ENCODE measurements around the gene GATAD2A.
"Not testable (repeated sequence)": the region's sequence is repeated elsewhere in the genome, so short reads cannot be mapped to it uniquely, and the experiment has no call there.

GATAD2A gene

DNA sequence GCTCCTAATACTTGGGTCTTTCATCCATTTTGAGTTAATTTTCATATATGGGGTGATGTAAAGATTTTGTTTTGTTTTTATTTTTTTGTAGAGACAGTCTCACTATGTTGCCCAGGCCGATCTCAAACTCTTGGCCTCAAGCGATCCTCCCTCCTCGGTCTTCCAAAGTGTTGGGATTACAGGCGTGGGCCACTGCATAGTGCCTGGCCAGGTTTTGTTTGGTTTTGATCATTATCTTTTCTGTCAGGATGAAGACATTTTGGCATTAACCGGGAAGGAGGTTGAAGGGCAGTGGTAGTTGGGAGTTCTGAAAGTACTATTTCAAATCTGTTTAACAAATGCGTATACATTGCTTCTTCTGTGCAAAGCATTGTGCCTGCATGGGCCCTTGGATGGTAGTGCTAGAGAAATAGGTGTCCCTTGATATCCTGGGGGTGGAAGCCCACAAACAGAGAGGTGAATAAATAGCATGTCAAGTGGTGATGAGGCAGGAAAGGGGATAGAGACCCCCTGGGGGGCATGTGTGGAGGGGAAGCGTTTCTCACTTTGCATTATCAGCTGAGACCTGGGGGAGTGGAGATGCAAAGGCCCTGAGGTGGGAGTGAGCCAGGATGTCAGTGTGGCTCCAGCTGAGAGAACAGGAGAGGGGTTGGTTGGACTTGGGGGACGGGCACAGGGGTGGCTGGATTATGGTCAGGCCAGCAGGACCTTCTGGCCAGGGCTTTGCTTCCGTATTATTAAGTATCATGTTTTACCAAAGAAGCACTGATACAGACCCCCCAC lies 41.4 kb downstream of the GATAD2A start:
- DNase-seq (ENCODE audit: low spot score): no peak

GRCh38 chr19:19447536-19448237 lies 42.2 kb downstream of the GATAD2A start:
- DNase-seq (ENCODE audit: low spot score): peak; percentile 83

DNA sequence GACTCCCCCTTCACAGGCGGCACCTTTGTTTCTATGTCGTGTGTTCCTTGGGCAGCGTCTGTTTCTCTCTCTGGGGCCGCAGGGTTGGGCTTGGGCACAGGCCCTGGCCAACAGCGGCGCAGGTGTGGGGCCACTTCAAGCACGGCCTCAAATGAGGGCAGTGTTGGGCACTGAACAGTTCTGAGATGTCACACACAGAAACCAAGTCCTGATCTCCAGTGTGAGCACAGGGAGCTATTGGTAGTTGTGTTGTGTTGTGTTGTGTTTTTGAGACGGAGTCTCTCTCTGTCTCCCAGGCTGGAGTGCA lies 42.7 kb downstream of the GATAD2A start:
- DNase-seq (ENCODE audit: low spot score): no peak

DNA sequence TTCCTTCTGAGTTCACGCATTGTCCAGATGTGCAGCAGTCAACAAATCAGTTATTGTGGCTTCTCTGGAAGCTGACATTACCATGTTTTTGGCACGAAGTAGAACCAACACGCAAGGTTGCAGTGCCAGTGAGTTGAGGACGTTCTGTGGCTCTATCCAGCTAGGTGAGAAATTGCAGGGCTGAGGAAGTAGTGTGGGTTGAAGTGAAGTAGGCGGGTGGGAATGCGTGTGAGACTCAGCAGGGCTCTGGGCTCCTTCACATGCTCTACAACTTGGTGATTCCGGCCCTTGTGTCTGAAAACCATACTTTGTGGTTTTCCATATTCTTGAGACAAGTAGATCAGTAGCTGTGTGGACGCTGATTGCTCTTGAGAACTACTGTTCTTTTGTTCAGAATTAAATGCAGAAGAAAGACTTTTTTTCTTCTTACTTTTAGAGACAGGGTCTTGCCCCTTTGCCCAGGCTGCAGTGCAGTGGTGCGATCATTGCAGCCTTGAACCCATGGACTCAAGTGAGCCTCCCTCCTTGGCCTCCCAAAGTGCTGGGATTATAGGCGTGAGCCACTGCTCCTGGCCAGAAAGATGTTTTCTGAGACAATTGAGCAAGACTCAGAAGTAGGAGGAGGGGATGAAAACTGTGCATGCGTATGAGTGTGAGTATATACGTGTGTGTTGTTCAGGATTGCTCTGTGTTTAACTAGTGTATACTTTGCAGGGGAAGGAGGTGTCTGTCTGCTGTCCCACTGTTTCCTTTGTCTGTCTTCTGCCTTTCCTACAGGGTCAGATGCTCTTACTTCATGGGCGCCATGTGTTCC lies 46.2 kb downstream of the GATAD2A start:
- DNase-seq (ENCODE audit: low spot score): no peak

DNA sequence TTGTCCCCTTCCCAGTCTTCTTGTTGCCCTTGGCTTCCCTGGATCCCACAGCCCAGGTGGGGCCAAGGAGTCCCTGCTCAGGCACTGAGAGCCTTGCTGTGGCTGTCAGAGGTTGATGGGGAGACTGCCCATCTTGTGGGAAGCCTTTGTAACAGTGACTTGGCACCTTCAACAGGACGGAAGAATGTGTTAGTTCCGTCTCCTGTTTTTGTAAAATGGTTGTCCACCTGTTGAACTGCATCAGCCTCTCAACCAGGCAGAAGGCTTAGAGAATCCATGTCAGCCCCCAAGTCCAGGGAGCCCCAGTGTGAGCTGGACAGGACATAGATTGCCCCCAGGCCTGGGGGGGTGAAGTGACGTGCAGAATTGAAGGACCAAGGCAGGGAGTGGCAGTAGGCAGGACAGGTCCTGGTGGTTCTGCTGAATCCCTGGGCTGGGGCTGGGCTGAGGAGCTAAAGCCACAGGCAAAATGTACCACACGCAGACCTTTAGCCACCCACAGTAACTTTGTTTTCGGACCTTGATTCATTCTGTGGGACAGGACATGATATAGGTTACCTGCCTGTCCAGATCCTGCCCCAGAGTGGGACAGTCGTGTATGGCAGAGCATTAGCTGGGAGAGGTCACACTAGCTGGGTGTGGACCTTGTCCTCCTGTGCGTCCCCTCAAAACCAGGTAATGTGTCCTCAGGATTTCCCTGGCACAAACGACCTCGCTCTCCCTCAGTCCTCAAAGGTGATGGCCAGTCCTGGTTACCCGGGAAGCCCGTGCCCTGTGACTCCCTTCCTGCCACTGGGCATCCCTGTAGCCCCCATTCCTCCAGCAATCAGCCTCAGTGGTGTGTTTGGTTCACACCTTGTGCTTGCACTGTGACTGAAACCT lies 47.0 kb downstream of the GATAD2A start:
- DNase-seq (ENCODE audit: low spot score): no peak

DNA sequence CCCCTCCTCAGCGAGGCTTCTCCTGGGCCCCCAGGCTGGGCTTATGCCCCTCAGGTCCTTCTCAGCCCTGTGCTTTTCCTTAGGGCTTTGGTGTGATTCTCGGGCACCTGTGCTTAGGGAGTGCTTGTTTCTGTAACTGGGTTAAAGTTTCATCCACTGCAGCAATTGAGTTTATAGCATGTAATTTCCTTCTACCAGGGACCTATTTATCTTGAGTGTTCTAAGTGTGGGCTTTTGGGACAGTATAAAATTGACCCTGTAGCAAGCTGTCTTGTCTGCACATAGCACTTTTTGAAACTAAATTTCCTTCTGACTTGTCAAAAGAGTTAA lies 47.6 kb downstream of the GATAD2A start:
- DNase-seq (ENCODE audit: low spot score): no peak

- DNase-seq (ENCODE audit: low spot score): not testable (repeated sequence)
Measured at GRCh38 chr19:19455166-19455919, 49.9 kb downstream of the GATAD2A start.

DNA sequence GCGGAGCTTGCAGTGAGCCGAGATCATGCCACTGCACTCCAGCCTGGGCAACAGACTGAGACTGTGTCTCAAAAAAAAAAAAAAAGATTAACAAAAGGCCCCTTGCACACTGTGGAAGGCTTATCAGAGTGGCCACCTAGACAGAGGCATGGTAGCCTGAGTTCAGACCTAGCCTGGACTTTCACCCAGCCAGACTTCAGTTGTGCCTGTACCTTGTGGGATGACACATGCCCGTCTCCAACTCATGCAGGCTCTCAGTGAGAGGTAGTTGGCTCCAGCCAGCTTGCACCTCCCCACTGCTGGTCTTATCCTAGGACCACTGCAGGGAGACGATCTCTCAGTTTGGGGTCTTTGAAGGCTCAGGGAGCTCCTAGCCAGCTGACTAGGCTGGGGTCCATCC lies 52.2 kb downstream of the GATAD2A start:
- no peak for DNase-seq (ENCODE audit: low spot score)

GRCh38 chr19:19458110-19458816 lies 52.8 kb downstream of the GATAD2A start:
- no peak for DNase-seq (ENCODE audit: low spot score)

DNA sequence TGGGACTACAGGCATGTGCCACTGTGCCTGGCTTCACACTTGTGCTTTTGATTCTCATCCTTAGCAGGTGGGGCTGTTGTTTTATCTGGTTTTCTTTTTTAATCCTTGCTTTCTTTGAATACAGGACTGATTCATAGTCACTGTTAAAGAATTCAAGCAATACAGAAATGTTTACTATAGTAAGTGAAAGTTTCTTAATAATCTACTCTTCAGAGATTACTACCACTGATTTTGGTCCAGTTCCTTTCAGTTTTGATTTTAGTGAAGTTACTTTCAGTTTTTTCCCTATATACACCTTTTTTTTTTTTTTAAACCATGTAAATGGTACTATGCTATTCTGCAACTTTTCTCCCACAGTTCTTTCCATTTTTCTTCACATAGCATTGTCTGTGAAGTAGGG lies 53.6 kb downstream of the GATAD2A start:
- DNase-seq (ENCODE audit: low spot score): no peak

DNA sequence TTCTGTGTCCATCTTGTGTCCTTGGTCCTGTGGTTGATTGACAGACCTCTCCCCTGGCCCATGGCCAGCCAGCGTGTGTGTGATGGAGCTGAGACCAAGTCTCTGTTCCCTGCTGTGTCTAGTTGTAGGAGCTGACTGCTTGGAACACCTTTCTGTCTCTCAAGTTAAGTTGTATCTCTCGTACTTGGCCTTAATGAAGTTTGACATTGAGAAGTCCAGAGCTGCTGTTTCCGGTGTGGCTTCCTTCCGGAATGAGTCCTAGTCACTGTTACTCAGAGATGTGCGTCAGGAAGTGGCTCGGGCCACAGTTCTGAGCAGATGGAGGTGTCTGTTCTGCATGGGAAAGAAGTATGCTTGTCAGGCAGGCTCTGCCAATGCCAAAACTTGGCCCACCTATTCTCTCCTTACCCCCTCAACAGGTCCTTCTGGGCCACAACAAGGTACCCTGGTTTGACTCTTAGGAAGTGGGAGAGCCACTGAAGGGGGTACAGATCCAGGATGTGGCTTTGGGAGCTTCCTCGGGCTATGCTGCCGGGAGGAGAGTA lies 54.3 kb downstream of the GATAD2A start:
- DNase-seq (ENCODE audit: low spot score): no peak

- no peak for DNase-seq (ENCODE audit: low spot score)
Measured at GRCh38 chr19:19460258-19460731, 54.8 kb downstream of the GATAD2A start.

- DNase-seq (ENCODE audit: low spot score): no peak
Measured at GRCh38 chr19:19460761-19461265, 55.3 kb downstream of the GATAD2A start.

DNA sequence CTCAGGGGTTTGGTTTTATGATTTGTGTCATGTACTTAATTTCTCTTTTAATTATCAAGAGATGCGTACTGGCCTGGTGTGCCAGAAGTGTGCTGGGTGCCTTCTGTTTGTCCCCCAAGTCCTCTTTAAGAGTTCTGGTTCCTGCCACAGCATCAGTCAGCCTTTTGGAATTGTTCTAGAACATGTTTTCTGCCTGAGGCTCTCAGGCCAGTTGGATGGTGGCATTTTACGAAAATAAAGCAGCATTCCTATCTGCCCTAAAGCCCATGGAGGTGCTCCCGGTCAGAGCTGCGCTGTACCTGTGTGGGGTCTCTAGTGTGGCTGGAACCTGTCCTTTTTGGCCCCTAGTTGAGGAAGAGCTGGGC lies 55.8 kb downstream of the GATAD2A start:
- no peak for DNase-seq (ENCODE audit: low spot score)

DNA sequence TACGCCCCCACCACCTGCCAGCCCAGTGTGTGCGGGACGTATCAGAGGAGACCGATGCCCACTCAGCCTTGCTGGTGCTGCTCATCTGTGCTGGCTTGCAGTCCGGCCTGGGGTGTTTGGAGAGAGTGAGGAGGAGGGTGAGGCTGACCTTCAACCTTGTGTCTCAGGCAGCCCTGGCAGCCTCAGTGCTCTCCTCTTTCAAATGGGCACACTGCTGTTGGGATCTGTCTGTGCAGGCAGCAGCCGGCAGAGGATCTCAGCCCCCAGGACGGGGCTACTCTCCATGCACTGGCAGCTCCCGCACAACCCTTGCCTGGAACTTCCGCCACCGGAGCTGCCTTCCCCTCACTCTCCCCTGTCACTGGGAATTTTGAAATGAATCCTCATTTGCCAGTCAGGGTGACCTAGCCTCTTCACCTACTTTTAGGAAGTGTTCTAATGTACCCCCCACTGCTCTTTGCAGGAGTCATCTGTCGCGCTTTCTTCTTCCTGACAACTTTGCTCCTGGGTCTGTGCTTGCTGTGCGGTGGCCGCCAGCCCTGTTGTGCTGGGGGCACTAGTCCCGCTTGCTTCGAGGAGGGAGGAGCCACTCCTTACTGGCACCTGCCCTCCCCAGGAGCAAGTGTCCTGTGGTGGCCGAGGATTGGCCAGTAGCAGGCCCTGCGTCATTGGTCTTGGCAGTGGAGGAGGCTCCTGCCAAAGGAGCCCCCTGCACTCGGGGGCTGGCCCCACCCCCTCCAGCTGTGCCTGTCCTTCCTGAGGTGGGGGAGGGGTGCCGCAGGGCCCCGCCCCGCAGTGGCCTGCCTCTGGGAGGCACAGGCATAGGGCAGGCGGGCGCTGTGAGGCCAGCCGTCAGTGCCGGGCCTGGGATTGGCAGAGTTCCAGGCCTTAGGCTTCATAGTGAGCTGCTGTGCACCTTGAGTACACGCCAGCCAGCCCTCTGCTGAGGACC lies 56.5 kb downstream of the GATAD2A start:
- DNase-seq (ENCODE audit: low spot score): peak; percentile 81

GRCh38 chr19:19463348-19464117 lies 58.1 kb downstream of the GATAD2A start:
- no peak for DNase-seq (ENCODE audit: low spot score)

- DNase-seq (ENCODE audit: low spot score): no peak
Measured at GRCh38 chr19:19464339-19465098, 59.0 kb downstream of the GATAD2A start.
